Progenitor cell of endocrine pancreas (in vitro differentiated cells): ENCODE results near the gene HOXA10. TPM values are rescaled to one million over a fixed set of nuclear protein-coding genes. Genes with fewer than 3 reads are reported as not detected.

Experiments used
- DNase-seq: peaks from one replicate; pipeline ENCODE4 v3.0.0; 2021; ENCODE audit warnings: low spot score; ENCODE audit not compliant: unreplicated experiment
- H3K27ac Mint-ChIP-seq: 2 replicates; pipeline ENCODE4 v1.8.0; 2021; ENCODE audit warnings: mild to moderate bottlenecking, moderate library complexity, mixed read lengths
- H3K27me3 Mint-ChIP-seq: 2 replicates; pipeline ENCODE4 v1.8.0; 2021; ENCODE audit warnings: mixed read lengths
- H3K36me3 Mint-ChIP-seq: 2 replicates; pipeline ENCODE4 v1.8.0; 2022; ENCODE audit warnings: mixed read lengths; ENCODE audit not compliant: insufficient read depth
- H3K4me1 Mint-ChIP-seq: 2 replicates; pipeline ENCODE4 v1.8.0; 2021; ENCODE audit warnings: low read depth, mixed read lengths
- H3K4me3 Mint-ChIP-seq: 2 replicates; pipeline ENCODE4 v1.8.0; 2021; ENCODE audit warnings: low read depth, mild to moderate bottlenecking, moderate library complexity, mixed read lengths
- H3K9me3 Mint-ChIP-seq: 2 replicates; pipeline ENCODE4 v1.8.0; 2021; ENCODE audit warnings: low read depth, mixed read lengths
- CTCF ChIP-seq: fragments of 200-600 bp; sonication (generic); IDR thresholded peaks from one replicate; pipeline ENCODE4 v1.5.0; 2021; ENCODE audit warnings: antibody characterized with exemption, mild to moderate bottlenecking; ENCODE audit not compliant: unreplicated experiment
- total RNA-seq: library from RNA; stranded (reverse); gene quantifications from 2 replicates; pipeline ENCODE4 v1.2.1, GENCODE V29; 2021

HOXA10 gene
- total RNA-seq, 1 donor from 2014 or later = not detected

GRCh38 chr7:27176962-27177794, 3.1 kb upstream of the HOXA10 start:
- Mint-ChIP-seq H3K36me3 (no peaks in the 10 kb centered on the region), H3K4me3 (no peak overlapping the region), H3K27me3 (peaks cover 88% of the 10 kb centered on the region), H3K9me3 (no peaks in the 10 kb centered on the region), H3K27ac (no peak overlapping the region), H3K4me1 (peaks cover 7% of the 10 kb centered on the region)
- no peak for TF ChIP-seq CTCF
- DNase-seq = no peak

GRCh38 chr7:27176524-27176845, 2.4 kb upstream of the HOXA10 start:
- no peak for DNase-seq
- no peak for TF ChIP-seq CTCF
- H3K27me3 Mint-ChIP-seq = peaks cover 88% of the 10 kb centered on the region
- H3K4me3 Mint-ChIP-seq = no peak overlapping the region
- H3K36me3 Mint-ChIP-seq = no peaks in the 10 kb centered on the region
- H3K27ac Mint-ChIP-seq = no peak overlapping the region
- H3K4me1 Mint-ChIP-seq = peaks cover 9% of the 10 kb centered on the region
- H3K9me3 Mint-ChIP-seq = no peaks in the 10 kb centered on the region

GRCh38 chr7:27175626-27176523, 1.8 kb upstream of the HOXA10 start:
- Mint-ChIP-seq H3K27ac (peak overlapping the region; percentile 29), H3K27me3 (peaks cover 88% of the 10 kb centered on the region), H3K9me3 (no peaks in the 10 kb centered on the region), H3K4me1 (peaks cover 9% of the 10 kb centered on the region), H3K4me3 (no peak overlapping the region), H3K36me3 (no peaks in the 10 kb centered on the region)
- TF ChIP-seq CTCF = no peak
- DNase-seq = no peak

DNA sequence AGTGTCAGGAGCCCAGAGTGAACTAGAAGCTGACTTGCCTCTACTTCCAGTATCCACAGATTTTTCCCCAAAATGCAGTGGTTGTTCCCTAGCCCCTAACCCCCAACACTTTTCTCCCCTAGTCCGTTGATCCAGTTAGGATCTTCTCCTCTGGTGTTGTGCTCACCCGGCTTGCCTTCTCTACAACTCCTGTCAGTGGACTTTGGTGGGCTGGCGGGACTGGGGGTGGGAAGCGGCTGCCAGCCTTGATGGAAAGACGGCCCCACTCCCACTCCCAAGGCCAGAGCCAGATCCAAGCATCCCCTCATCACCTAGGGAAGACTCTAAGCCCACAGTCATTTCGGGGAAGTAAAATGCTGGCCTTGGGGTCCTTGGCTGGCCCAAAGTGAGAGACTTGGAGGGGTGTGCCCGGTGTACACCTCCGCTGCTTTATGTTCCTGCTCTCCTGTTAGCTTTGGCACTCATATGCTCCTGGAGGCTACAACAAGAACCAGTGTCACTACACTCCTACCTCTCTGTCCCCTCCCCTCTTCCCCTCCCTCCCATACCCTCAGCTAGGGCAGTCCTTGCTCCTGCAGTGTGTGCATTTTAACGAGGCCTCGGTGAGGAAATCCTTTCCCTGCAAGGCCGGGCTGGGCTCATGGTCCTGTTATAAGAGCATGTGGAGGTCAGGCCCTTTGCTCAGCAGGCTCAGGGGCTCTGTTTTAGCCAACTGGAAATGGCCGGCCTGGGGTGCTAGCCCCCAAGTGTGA, 930 bp upstream of the HOXA10 start:
- H3K36me3 Mint-ChIP-seq = no peaks in the 10 kb centered on the region
- H3K27me3 Mint-ChIP-seq = peaks cover 88% of the 10 kb centered on the region
- peak overlapping the region; percentile 29 for H3K27ac Mint-ChIP-seq
- H3K9me3 Mint-ChIP-seq = no peaks in the 10 kb centered on the region
- no peak for DNase-seq
- H3K4me3 Mint-ChIP-seq = peak overlapping the region; percentile 41
- no peak for TF ChIP-seq CTCF
- peaks cover 7% of the 10 kb centered on the region for H3K4me1 Mint-ChIP-seq

DNA sequence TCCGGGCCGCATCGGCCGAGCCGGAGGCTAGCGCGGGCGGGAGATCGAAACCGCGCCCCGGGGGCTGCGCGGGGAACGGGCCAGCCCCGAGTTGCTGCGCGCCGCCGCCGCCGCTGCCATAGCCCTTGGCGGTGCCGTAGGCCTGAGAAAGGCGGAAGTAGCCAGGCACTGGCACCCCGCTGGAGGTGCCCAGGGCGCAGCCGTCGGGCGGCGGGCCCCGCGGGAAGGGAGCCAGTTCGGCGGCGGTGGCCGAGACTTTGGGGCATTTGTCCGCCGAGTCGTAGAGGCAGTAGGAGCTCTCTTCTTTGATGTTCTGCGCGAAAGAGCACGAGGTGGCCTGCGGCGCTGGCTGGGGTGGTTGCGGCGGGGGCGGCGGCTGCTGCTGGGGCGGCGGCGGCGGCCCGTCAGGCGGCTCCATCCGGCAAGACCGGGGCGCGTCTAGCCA, 587 bp downstream of the HOXA10 start:
- Mint-ChIP-seq H3K9me3 (no peaks in the 10 kb centered on the region), H3K27me3 (peaks cover 84% of the 10 kb centered on the region), H3K36me3 (no peaks in the 10 kb centered on the region), H3K4me1 (peaks cover 3% of the 10 kb centered on the region), H3K4me3 (no peak overlapping the region), H3K27ac (no peak overlapping the region)
- DNase-seq = no peak
- no peak for TF ChIP-seq CTCF
